ENCODE measurements around the gene SHLD2. TPM values are rescaled to one million over a fixed set of nuclear protein-coding genes. Genes with fewer than 3 reads are reported as not detected.
"Not testable (repeated sequence)": the region's sequence is repeated elsewhere in the genome, so short reads cannot be mapped to it uniquely, and the experiment has no call there.

SHLD2 gene
- polyA plus RNA-seq, 4 donors = 19.6 to 34.4 (median 27.2) TPM

- FAIRE-seq; H3K4me3 ChIP-seq (ENCODE audit: low read depth in 1 of 3, low read length in 3 of 3): not testable (repeated sequence)
These were observed 14.4 kb upstream of the SHLD2 start for GRCh38 chr10:87080621-87081020.

DNA sequence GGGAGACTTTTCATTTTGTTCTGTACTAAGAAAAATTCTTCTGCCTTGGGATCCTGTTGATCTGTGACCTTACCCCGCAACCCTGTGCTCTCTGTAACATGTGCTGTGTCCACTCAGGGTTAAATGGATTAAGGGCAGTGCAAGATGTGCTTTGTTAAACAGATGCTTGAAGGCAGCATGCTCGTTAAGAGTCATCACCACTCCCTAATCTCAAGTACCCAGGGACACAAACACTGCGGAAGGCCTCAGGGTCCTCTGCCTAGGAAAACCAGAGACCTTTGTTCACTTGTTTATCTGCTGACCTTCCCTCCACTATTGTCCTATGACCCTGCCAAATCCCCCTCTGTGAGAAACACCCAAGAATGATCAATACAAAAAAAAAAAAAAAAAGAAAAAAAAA lies 13.4 kb upstream of the SHLD2 start:
- not testable (repeated sequence) for H3K27ac ChIP-seq (ENCODE audit: low read depth in 1 of 3, low read length in 2 of 3); FAIRE-seq; DNase-seq; H3K27me3 ChIP-seq (ENCODE audit: control insufficient read depth in 3 of 3, insufficient read depth in 3 of 3, low read length in 3 of 3); H3K36me3 ChIP-seq (ENCODE audit: control insufficient read depth in 3 of 3, insufficient read depth in 2 of 3, low read depth in 1 of 3, low read length in 3 of 3); H3K9me3 ChIP-seq (ENCODE audit: control insufficient read depth in 2 of 2, insufficient read depth in 1 of 2, low read depth in 1 of 2, low read length in 1 of 2); H3K4me1 ChIP-seq (ENCODE audit: control insufficient read depth in 3 of 3, insufficient read depth in 2 of 3, low read depth in 1 of 3, low read length in 2 of 3); H3K4me3 ChIP-seq (ENCODE audit: low read depth in 1 of 3, low read length in 3 of 3)
- 82 to 100% (median 100%) methylated on average over 1 of the region's 3 CpGs for WGBS, 3 donors

More at GRCh38 chr10:87080621-87081020, 14.4 kb upstream of the SHLD2 start:
- DNase-seq; H3K27me3 ChIP-seq (ENCODE audit: control insufficient read depth in 3 of 3, insufficient read depth in 3 of 3, low read length in 3 of 3); H3K4me1 ChIP-seq (ENCODE audit: control insufficient read depth in 3 of 3, insufficient read depth in 2 of 3, low read depth in 1 of 3, low read length in 2 of 3); H3K36me3 ChIP-seq (ENCODE audit: control insufficient read depth in 3 of 3, insufficient read depth in 2 of 3, low read depth in 1 of 3, low read length in 3 of 3); H3K9me3 ChIP-seq (ENCODE audit: control insufficient read depth in 2 of 2, insufficient read depth in 1 of 2, low read depth in 1 of 2, low read length in 1 of 2); H3K27ac ChIP-seq (ENCODE audit: low read depth in 1 of 3, low read length in 2 of 3): not testable (repeated sequence)
- WGBS, 3 donors = 95 to 96% (median 96%) methylated on average over 8 to 30 of the region's 31 CpGs

DNA sequence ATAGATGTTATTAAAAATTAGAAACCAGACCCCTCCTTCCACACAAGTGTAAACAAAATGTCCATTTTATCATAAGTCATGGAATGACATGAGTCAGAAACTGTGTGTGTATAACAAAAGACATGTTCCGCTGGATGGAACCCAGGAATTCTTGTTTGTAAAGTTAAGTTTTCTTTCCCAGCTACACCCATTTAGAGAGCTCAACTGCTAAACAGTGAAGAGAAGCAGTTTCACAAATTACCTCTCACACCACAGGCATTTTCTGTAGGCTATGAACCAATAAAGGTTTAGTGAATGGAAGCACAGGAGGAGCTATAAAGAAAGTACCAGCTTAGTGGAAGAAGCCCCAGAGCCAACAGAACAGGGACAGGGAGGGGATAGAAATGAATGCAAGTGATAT lies 12.8 kb upstream of the SHLD2 start:
- H3K4me3 ChIP-seq (ENCODE audit: low read depth in 1 of 3, low read length in 3 of 3); FAIRE-seq; H3K4me1 ChIP-seq (ENCODE audit: control insufficient read depth in 3 of 3, insufficient read depth in 2 of 3, low read depth in 1 of 3, low read length in 2 of 3); H3K9me3 ChIP-seq (ENCODE audit: control insufficient read depth in 2 of 2, insufficient read depth in 1 of 2, low read depth in 1 of 2, low read length in 1 of 2); H3K27me3 ChIP-seq (ENCODE audit: control insufficient read depth in 3 of 3, insufficient read depth in 3 of 3, low read length in 3 of 3); DNase-seq: not testable (repeated sequence)
- Histone ChIP-seq H3K36me3 (ENCODE audit: control insufficient read depth in 3 of 3, insufficient read depth in 2 of 3, low read depth in 1 of 3, low read length in 3 of 3) (peaks cover 0 to 12% (median 0%) of the 10 kb centered on the region in 3 donors), H3K27ac (ENCODE audit: low read depth in 1 of 3, low read length in 2 of 3) (peak overlapping the region in 1 of 3 donors; percentile 67)
- 69 to 83% (median 79%) methylated on average over 1 of the region's 1 CpG for WGBS, 3 donors

GRCh38 chr10:87083576-87084290 lies 11.3 kb upstream of the SHLD2 start:
- WGBS, 3 donors = 45 to 63% (median 48%) methylated on average over 5 of the region's 5 CpGs

DNA sequence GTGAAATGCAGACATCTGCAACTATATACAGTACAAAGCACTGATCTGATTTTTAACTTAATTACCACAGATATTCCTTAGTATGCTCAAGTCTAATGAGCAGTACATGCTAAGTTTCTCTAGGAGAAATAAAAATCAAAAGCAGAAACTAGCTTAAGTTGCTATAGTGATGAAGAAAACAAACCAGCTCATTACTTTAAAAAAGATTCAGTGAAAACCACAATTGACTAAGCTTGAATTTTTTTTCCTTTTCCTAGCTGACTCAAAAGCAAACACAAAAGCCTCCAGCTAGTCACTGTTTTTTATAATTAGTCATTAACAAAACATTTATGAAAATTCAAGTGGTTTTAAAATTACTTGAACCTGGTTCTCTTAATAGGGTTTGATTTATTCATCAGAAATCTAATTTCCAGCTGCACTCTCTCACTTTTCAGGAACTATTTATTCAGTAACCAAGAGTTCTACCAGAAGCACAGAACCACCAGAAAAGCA lies 10.7 kb upstream of the SHLD2 start:
- H3K27ac ChIP-seq (ENCODE audit: low read depth in 1 of 3, low read length in 2 of 3); DNase-seq; H3K9me3 ChIP-seq (ENCODE audit: control insufficient read depth in 2 of 2, insufficient read depth in 1 of 2, low read depth in 1 of 2, low read length in 1 of 2); H3K4me3 ChIP-seq (ENCODE audit: low read depth in 1 of 3, low read length in 3 of 3); H3K4me1 ChIP-seq (ENCODE audit: control insufficient read depth in 3 of 3, insufficient read depth in 2 of 3, low read depth in 1 of 3, low read length in 2 of 3); H3K27me3 ChIP-seq (ENCODE audit: control insufficient read depth in 3 of 3, insufficient read depth in 3 of 3, low read length in 3 of 3): not testable (repeated sequence)
- peaks cover 0 to 13% (median 0%) of the 10 kb centered on the region in 3 donors for H3K36me3 ChIP-seq (ENCODE audit: control insufficient read depth in 3 of 3, insufficient read depth in 2 of 3, low read depth in 1 of 3, low read length in 3 of 3)
- FAIRE-seq = peak; percentile 62

More at GRCh38 chr10:87083576-87084290, 11.3 kb upstream of the SHLD2 start:
- DNase-seq; H3K4me1 ChIP-seq (ENCODE audit: control insufficient read depth in 3 of 3, insufficient read depth in 2 of 3, low read depth in 1 of 3, low read length in 2 of 3); H3K27me3 ChIP-seq (ENCODE audit: control insufficient read depth in 3 of 3, insufficient read depth in 3 of 3, low read length in 3 of 3); H3K4me3 ChIP-seq (ENCODE audit: low read depth in 1 of 3, low read length in 3 of 3); H3K9me3 ChIP-seq (ENCODE audit: control insufficient read depth in 2 of 2, insufficient read depth in 1 of 2, low read depth in 1 of 2, low read length in 1 of 2); FAIRE-seq: not testable (repeated sequence)
- H3K27ac ChIP-seq (ENCODE audit: low read depth in 1 of 3, low read length in 2 of 3) = peak overlapping the region in 1 of 3 donors; percentile 76
- peaks cover 0 to 16% (median 0%) of the 10 kb centered on the region in 3 donors for H3K36me3 ChIP-seq (ENCODE audit: control insufficient read depth in 3 of 3, insufficient read depth in 2 of 3, low read depth in 1 of 3, low read length in 3 of 3)

GRCh38 chr10:87085537-87085936 lies 9.5 kb upstream of the SHLD2 start:
- no peak overlapping the region for H3K27ac ChIP-seq (ENCODE audit: low read depth in 1 of 3, low read length in 2 of 3)
- no peak overlapping the region for H3K4me3 ChIP-seq (ENCODE audit: low read depth in 1 of 3, low read length in 3 of 3)
- no peak for FAIRE-seq
- 91 to 100% (median 96%) methylated on average over 1 of the region's 1 CpG for WGBS, 3 donors
- DNase-seq = no peak
- no peaks in the 10 kb centered on the region for H3K27me3 ChIP-seq (ENCODE audit: control insufficient read depth in 3 of 3, insufficient read depth in 3 of 3, low read length in 3 of 3)
- no peaks in the 10 kb centered on the region for H3K9me3 ChIP-seq (ENCODE audit: control insufficient read depth in 2 of 2, insufficient read depth in 1 of 2, low read depth in 1 of 2, low read length in 1 of 2)
- no peaks in the 10 kb centered on the region for H3K4me1 ChIP-seq (ENCODE audit: control insufficient read depth in 3 of 3, insufficient read depth in 2 of 3, low read depth in 1 of 3, low read length in 2 of 3)
- H3K36me3 ChIP-seq (ENCODE audit: control insufficient read depth in 3 of 3, insufficient read depth in 2 of 3, low read depth in 1 of 3, low read length in 3 of 3) = peaks cover 0 to 10% (median 0%) of the 10 kb centered on the region in 3 donors

- DNase-seq (no peak), FAIRE-seq (no peak)
- H3K4me3 ChIP-seq (ENCODE audit: low read depth in 1 of 3, low read length in 3 of 3) = no peak overlapping the region
- no peak overlapping the region for H3K27ac ChIP-seq (ENCODE audit: low read depth in 1 of 3, low read length in 2 of 3)
- no peaks in the 10 kb centered on the region for H3K9me3 ChIP-seq (ENCODE audit: control insufficient read depth in 2 of 2, insufficient read depth in 1 of 2, low read depth in 1 of 2, low read length in 1 of 2)
- H3K4me1 ChIP-seq (ENCODE audit: control insufficient read depth in 3 of 3, insufficient read depth in 2 of 3, low read depth in 1 of 3, low read length in 2 of 3) = peaks cover 2 to 6% (median 5%) of the 10 kb centered on the region in 3 donors
- no peaks in the 10 kb centered on the region for H3K27me3 ChIP-seq (ENCODE audit: control insufficient read depth in 3 of 3, insufficient read depth in 3 of 3, low read length in 3 of 3)
- 73 to 82% (median 76%) methylated on average over 4 of the region's 4 CpGs for WGBS, 3 donors
- peaks cover 0 to 10% (median 0%) of the 10 kb centered on the region in 3 donors for H3K36me3 ChIP-seq (ENCODE audit: control insufficient read depth in 3 of 3, insufficient read depth in 2 of 3, low read depth in 1 of 3, low read length in 3 of 3)
These were observed 5.3 kb upstream of the SHLD2 start for GRCh38 chr10:87089746-87090145.

DNA sequence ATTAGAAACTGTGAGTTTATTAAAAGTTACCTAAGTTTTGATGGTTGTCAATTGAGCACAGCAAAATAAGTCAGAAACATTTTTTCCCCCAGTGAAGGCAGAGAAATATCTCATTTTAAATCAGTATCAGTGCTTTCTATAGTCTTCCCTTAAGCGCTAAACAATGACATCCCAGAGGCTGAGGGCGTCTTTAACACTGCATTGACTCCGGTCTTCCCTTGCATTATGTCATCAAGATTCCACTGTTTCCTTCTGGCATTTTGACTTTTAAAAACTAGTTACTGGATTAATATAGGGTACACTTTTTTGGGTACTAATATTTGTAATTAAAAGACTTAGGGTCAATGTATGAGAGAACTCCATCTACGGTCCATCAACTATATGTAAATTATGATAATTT lies 4.2 kb upstream of the SHLD2 start:
- H3K27ac ChIP-seq (ENCODE audit: low read depth in 1 of 3, low read length in 2 of 3) = no peak overlapping the region
- FAIRE-seq = no peak
- DNase-seq = no peak

More for the DNA sequence above, 4.2 kb upstream of the SHLD2 start:
- Histone ChIP-seq H3K4me1 (ENCODE audit: control insufficient read depth in 3 of 3, insufficient read depth in 2 of 3, low read depth in 1 of 3, low read length in 2 of 3) (peaks cover 2 to 6% (median 5%) of the 10 kb centered on the region in 3 donors), H3K36me3 (ENCODE audit: control insufficient read depth in 3 of 3, insufficient read depth in 2 of 3, low read depth in 1 of 3, low read length in 3 of 3) (peaks cover 0 to 7% (median 0%) of the 10 kb centered on the region in 3 donors), H3K9me3 (ENCODE audit: control insufficient read depth in 2 of 2, insufficient read depth in 1 of 2, low read depth in 1 of 2, low read length in 1 of 2) (no peaks in the 10 kb centered on the region), H3K4me3 (ENCODE audit: low read depth in 1 of 3, low read length in 3 of 3) (no peak overlapping the region), H3K27me3 (ENCODE audit: control insufficient read depth in 3 of 3, insufficient read depth in 3 of 3, low read length in 3 of 3) (no peaks in the 10 kb centered on the region)
- 67 to 83% (median 72%) methylated on average over 4 of the region's 4 CpGs for WGBS, 3 donors
